HCT116 (cell line): ENCODE results near the gene LAIR1. TPM values are rescaled to one million over a fixed set of nuclear protein-coding genes. Genes with fewer than 3 reads are reported as not detected.

Source experiments
- ATAC-seq: fragments of 200-7000 bp; cut with Tn5 transposase; 2 replicates; pipeline ENCODE4 v1.9.1; 2020; ENCODE audit warnings: mild to moderate bottlenecking, moderate library complexity
- BruUV-seq: library from RNA; stranded (reverse); fragments of 400-500 nt; replicated peaks from 2 replicates; lab custom pipeline; 2021; lab: Mats Ljungman, UMichigan
- CTCF ChIA-PET: fragments of 300-600 bp; sonication (Branson Sonifier 250); formaldehyde crosslinking; loops from one replicate; lab custom pipeline; 2021; ENCODE audit warnings: antibody characterized with exemption; lab: Charles Lee
- POLR2A ChIA-PET: fragments of 300-600, 350-600 bp; sonication (Branson Sonifier 250); formaldehyde crosslinking; loops from one replicate; lab custom pipeline; 2021; ENCODE audit warnings: antibody characterized with exemption; lab: Charles Lee
- RAD21 ChIA-PET, 2 experiments: fragments of 300-600 bp; sonication (Branson Sonifier 250); formaldehyde crosslinking; loops; one replicate each; lab custom pipeline; 2023; ENCODE audit warnings: low total read pairs in 2 of 2; ENCODE audit not compliant: uncharacterized antibody in 2 of 2, unreplicated experiment in 2 of 2, low non-redundant PET in 1 of 2; lab: Charles Lee
- DNase-seq: peaks from one replicate; pipeline ENCODE4 v3.0.0-alpha.2; 2010; ENCODE audit warnings: low read depth, low spot score
- H2AFZ ChIP-seq: fragments of 200-600 bp; shearing (Covaris generic), sonication (generic); 2 replicates; pipeline ENCODE4 v1.6.1; 2017; ENCODE audit warnings: low read depth, mixed run types, mixed read lengths, antibody characterized with exemption, low read length; ENCODE audit not compliant: poor library complexity, severe bottlenecking
- H3K27ac ChIP-seq: 2 replicates; pipeline ENCODE4 v1.5.1; 2012; ENCODE audit warnings: low read depth, low read length
- H3K27me3 ChIP-seq: fragments of 200-600 bp; sonication (generic); 2 replicates; pipeline ENCODE4 v1.6.1; 2016; ENCODE audit warnings: mixed run types, low read length, mixed read lengths; ENCODE audit not compliant: insufficient read depth
- H3K36me3 ChIP-seq, 2 experiments: fragments of 200-500 bp in 1 of 2; fragments of 200-600 bp in 1 of 2; sonication (Bioruptor generic) in 1 of 2; sonication (generic) in 1 of 2; 2 replicates each; pipeline versions ENCODE4 v1.5.1 to v1.6.1; 2014 to 2016; ENCODE audit warnings: low read length in 2 of 2, inconsistent platforms in 1 of 2, mixed read lengths in 1 of 2, mixed run types in 1 of 2; ENCODE audit not compliant: insufficient read depth in 2 of 2, control insufficient read depth in 1 of 2
- H3K4me1 ChIP-seq, 2 experiments: fragments of 200-600 bp in 1 of 2; sonication (generic) in 1 of 2; 2 replicates each; pipeline versions ENCODE4 v1.5.1 to v1.6.1; 2012 to 2017; ENCODE audit warnings: low read length in 2 of 2, inconsistent platforms in 1 of 2, mild to moderate bottlenecking in 1 of 2, mixed read lengths in 1 of 2, mixed run types in 1 of 2, moderate library complexity in 1 of 2; ENCODE audit not compliant: insufficient read depth in 2 of 2, control insufficient read depth in 1 of 2
- H3K4me2 ChIP-seq: fragments of 200-600 bp; sonication (generic); 2 replicates; pipeline ENCODE4 v1.6.1; 2017; ENCODE audit warnings: mixed run types, low read length, mixed read lengths
- H3K4me3 ChIP-seq, 2 experiments: fragments of 200-600 bp in 1 of 2; sonication (generic) in 1 of 2; replicated peaks in 1 of 2; 2 replicates each; pipeline ENCODE4 v1.5.1; 2011 to 2016; ENCODE audit warnings: low read length in 2 of 2, control low read depth in 1 of 2, low read depth in 1 of 2, mild to moderate bottlenecking in 1 of 2, mixed read lengths in 1 of 2, mixed run types in 1 of 2
- H3K79me2 ChIP-seq: fragments of 200-600 bp; sonication (generic); 2 replicates; pipeline ENCODE4 v1.6.1; 2017; ENCODE audit warnings: mild to moderate bottlenecking, mixed run types, low read length, moderate library complexity, mixed read lengths; ENCODE audit not compliant: insufficient read depth
- H3K9ac ChIP-seq: fragments of 200-600 bp; sonication (generic); 2 replicates; pipeline ENCODE4 v1.6.1; 2016; ENCODE audit warnings: low read length, mixed read lengths
- H3K9me2 ChIP-seq: fragments of 200-600 bp; sonication (generic), shearing (Covaris generic); 2 replicates; pipeline ENCODE4 v1.6.1; 2017; ENCODE audit warnings: mixed run types, mild to moderate bottlenecking, moderate library complexity; ENCODE audit not compliant: insufficient read depth
- H3K9me3 ChIP-seq, 2 experiments: fragments of 200-500 bp in 1 of 2; fragments of 200-600 bp in 1 of 2; sonication (Bioruptor generic) in 1 of 2; sonication (generic) in 1 of 2; 2 replicates each; pipeline ENCODE4 v1.6.1; 2014 to 2017; ENCODE audit warnings: low read length in 2 of 2, mixed read lengths in 2 of 2, inconsistent platforms in 1 of 2, low read depth in 1 of 2, mild to moderate bottlenecking in 1 of 2, mixed run types in 1 of 2, moderate library complexity in 1 of 2; ENCODE audit not compliant: control insufficient read depth in 1 of 2, insufficient read depth in 1 of 2
- H4K20me1 ChIP-seq: fragments of 200-600 bp; sonication (generic), shearing (Covaris generic); 2 replicates; pipeline ENCODE4 v1.6.1; 2017; ENCODE audit warnings: mixed run types, mild to moderate bottlenecking, moderate library complexity; ENCODE audit not compliant: insufficient read depth
- ATF3 ChIP-seq: IDR thresholded peaks from 2 replicates; pipeline ENCODE4 v1.6.1; 2012
- CEBPB ChIP-seq: IDR thresholded peaks from 2 replicates; pipeline ENCODE4 v1.6.1; 2012; ENCODE audit warnings: low read depth
- EGR1 ChIP-seq: IDR thresholded peaks from 2 replicates; pipeline ENCODE4 v1.6.1; 2012; ENCODE audit warnings: low read depth
- ELF1 ChIP-seq: IDR thresholded peaks from 2 replicates; pipeline ENCODE4 v1.6.1; 2012; ENCODE audit warnings: low read depth, borderline replicate concordance
- EZH2phosphoT487 ChIP-seq: fragments of 200-600 bp; IDR thresholded peaks from 2 replicates; pipeline ENCODE4 v1.6.1; 2018; ENCODE audit warnings: antibody characterized with exemption, borderline replicate concordance
- FOSL1 ChIP-seq: IDR thresholded peaks from 2 replicates; pipeline ENCODE4 v1.6.1; 2012; ENCODE audit warnings: low read depth
- JUND ChIP-seq: IDR thresholded peaks from 2 replicates; pipeline ENCODE4 v1.6.1; 2012
- MAX ChIP-seq: IDR thresholded peaks from 2 replicates; pipeline ENCODE4 v1.6.1; 2012
- SP1 ChIP-seq: IDR thresholded peaks from 2 replicates; pipeline ENCODE4 v1.6.1; 2012; ENCODE audit warnings: low read depth
- TCF7L2 ChIP-seq: IDR thresholded peaks from 2 replicates; pipeline ENCODE4 v1.7.0; 2011; ENCODE audit warnings: borderline replicate concordance, inconsistent platforms; ENCODE audit not compliant: insufficient read depth, insufficient read length; ENCODE audit errors: extremely low read depth
- YY1 ChIP-seq: IDR thresholded peaks from 2 replicates; pipeline ENCODE4 v1.6.1; 2011; ENCODE audit warnings: low read length, low read depth, moderate library complexity, mild to moderate bottlenecking; ENCODE audit not compliant: insufficient replicate concordance; ENCODE audit errors: extremely low read depth
- ZBTB33 ChIP-seq: IDR thresholded peaks from 2 replicates; pipeline ENCODE4 v1.6.1; 2011; ENCODE audit warnings: mild to moderate bottlenecking, low read length, moderate library complexity; ENCODE audit not compliant: insufficient replicate concordance; ENCODE audit errors: extremely low read depth
- ZFX ChIP-seq: fragments of 450-650 bp; IDR thresholded peaks from 2 replicates; pipeline ENCODE4 v1.6.1; 2017
- ZNF274 ChIP-seq: fragments of 200-500 bp; sonication (Bioruptor generic); IDR thresholded peaks from 2 replicates; pipeline ENCODE4 v1.6.1; 2014; ENCODE audit warnings: mild to moderate bottlenecking, low read depth, low read length, inconsistent platforms
- intact Hi-C: fragments of 100-400 bp; cut with micrococcal nuclease; formaldehyde crosslinking; loops from 2 replicates; pipeline ENCODE4 v1.10.0; 2022
- total RNA-seq: library from RNA; stranded (reverse); gene quantifications from one replicate; pipeline ENCODE4 v1.2.1, GENCODE V29; 2021; ENCODE audit not compliant: unreplicated experiment

The LAIR1 gene
- total RNA-seq, 1 experiment from 2014 or later, result 0.89 TPM

DNA sequence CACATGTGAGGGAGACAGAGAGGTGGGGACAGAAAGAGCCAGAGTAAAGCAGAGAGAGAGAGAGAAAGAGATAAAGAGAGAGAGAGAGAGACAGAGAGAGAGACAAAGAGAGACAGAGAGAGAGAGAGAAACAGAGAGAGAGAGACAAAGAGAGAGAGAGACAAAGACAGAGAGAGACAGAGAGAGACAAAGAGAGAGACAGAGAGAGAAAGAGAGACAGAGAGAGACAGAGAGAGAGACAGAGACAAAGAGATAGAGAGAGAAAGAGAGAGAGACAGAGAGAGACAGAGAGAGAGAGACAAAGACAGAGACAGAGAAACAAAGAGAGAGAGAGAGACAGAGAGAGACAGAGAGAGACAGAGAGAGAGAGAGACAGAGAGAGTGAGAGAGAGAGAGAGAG, 46.3 kb upstream of the LAIR1 start:
- Histone ChIP-seq H3K27me3 (peaks cover 10% of the 10 kb centered on the region; the same call in 1 of the 2 replicates), H3K4me1 (no peaks in the 10 kb centered on the region), H2AFZ (no peak overlapping the region), H3K9me2 (no peaks in the 10 kb centered on the region), H3K9ac (no peak overlapping the region), H4K20me1 (no peaks in the 10 kb centered on the region), H3K27ac (no peak overlapping the region), H3K9me3 (no peaks in the 10 kb centered on the region), H3K4me2 (no peak overlapping the region), H3K4me3 (no peak overlapping the region), H3K36me3 (no peaks in the 10 kb centered on the region), H3K79me2 (no peaks in the 10 kb centered on the region)
- DNase-seq (no peak), ATAC-seq (no peak)
- BruUV-seq, result no TSS peak
- CTCF ChIA-PET, result interaction anchor here (1.0 to 1.6 kb wide), 2 partner anchors 20 to 28 kb away, joined by 4 read pairs; no protein-coding TSS in a partner anchor
- intact Hi-C loops, result no loop called here
- POLR2A ChIA-PET, result no interaction called here
- RAD21 ChIA-PET, result no interaction called here
- no peak for TF ChIP-seq ZFX
- TF ChIP-seq FOSL1, result no peak
- no peak for TF ChIP-seq YY1
- TF ChIP-seq SP1, result no peak
- TF ChIP-seq ELF1, result no peak
- TF ChIP-seq, all 23 proteins: peak for 0

- Histone ChIP-seq H3K4me2 (no peak overlapping the region), H2AFZ (no peak overlapping the region), H3K9ac (no peak overlapping the region), H3K79me2 (no peaks in the 10 kb centered on the region), H3K9me2 (no peaks in the 10 kb centered on the region), H3K27me3 (peaks cover 10% of the 10 kb centered on the region; the same call in 1 of the 2 replicates), H3K9me3 (no peaks in the 10 kb centered on the region), H3K27ac (no peak overlapping the region), H3K4me1 (no peaks in the 10 kb centered on the region), H4K20me1 (no peaks in the 10 kb centered on the region), H3K36me3 (no peaks in the 10 kb centered on the region), H3K4me3 (no peak overlapping the region)
- BruUV-seq, result no TSS peak
- intact Hi-C loops, result no loop called here
- ATAC-seq (no peak), DNase-seq (no peak)
- ChIA-PET RAD21 (no interaction called here), CTCF (interaction anchor here (0.9 kb wide), 1 partner anchor 18 kb away, joined by 3 read pairs; no protein-coding TSS in a partner anchor), POLR2A (no interaction called here)
- TF ChIP-seq ZBTB33, result no peak
- no peak for TF ChIP-seq ZFX
- TF ChIP-seq SP1, result no peak
- TF ChIP-seq MAX, result no peak
- no peak for TF ChIP-seq EZH2phosphoT487
- no peak for TF ChIP-seq ZNF274
- TF ChIP-seq EGR1, result no peak
- no peak for TF ChIP-seq JUND
- TF ChIP-seq ATF3, result no peak
- no peak for TF ChIP-seq TCF7L2
- no peak for TF ChIP-seq FOSL1
- no peak for TF ChIP-seq CEBPB
These were observed 43.8 kb upstream of the LAIR1 start for GRCh38 chr19:54408456-54409026.
